Type B pancreatic cell (in vitro differentiated cells): Measurements from ENCODE around the gene SMIM29. TPM values are rescaled to one million over a fixed set of nuclear protein-coding genes. Genes with fewer than 3 reads are reported as not detected.

Experiments
- DNase-seq: peaks from one replicate; pipeline ENCODE4 v3.0.0; 2021; ENCODE audit warnings: mixed read lengths; ENCODE audit not compliant: unreplicated experiment; ENCODE audit errors: extremely low spot score
- H3K27ac Mint-ChIP-seq: 2 replicates; pipeline ENCODE4 v1.8.0; 2021; ENCODE audit warnings: mild to moderate bottlenecking, mixed read lengths
- H3K27me3 Mint-ChIP-seq: 2 replicates; pipeline ENCODE4 v1.8.0; 2021; ENCODE audit warnings: mixed read lengths
- H3K36me3 Mint-ChIP-seq: 2 replicates; pipeline ENCODE4 v1.8.0; 2021; ENCODE audit warnings: mixed read lengths
- H3K4me1 Mint-ChIP-seq: one replicate; pipeline ENCODE4 v1.8.0; 2021; ENCODE audit warnings: mixed read lengths; ENCODE audit not compliant: unreplicated experiment
- H3K4me3 Mint-ChIP-seq: 2 replicates; pipeline ENCODE4 v1.8.0; 2021; ENCODE audit warnings: mild to moderate bottlenecking, mixed read lengths
- H3K9me3 Mint-ChIP-seq: 2 replicates; pipeline ENCODE4 v1.8.0; 2021; ENCODE audit warnings: mixed read lengths
- total RNA-seq: library from RNA; stranded (reverse); gene quantifications from 2 replicates; pipeline ENCODE4 v1.2.1, GENCODE V29; 2021; ENCODE audit warnings: low replicate concordance
- TF ChIP-seq, protein P1 (sequence below): fragments of 200-600 bp; sonication (generic); conservative IDR thresholded peaks from 2 replicates; pipeline ENCODE4 v1.5.0; 2021; ENCODE audit warnings: antibody characterized with exemption, mild to moderate bottlenecking

SMIM29 gene
- total RNA-seq, 1 donor from 2014 or later: 16.0 TPM

- Mint-ChIP-seq H3K4me3 (no peak overlapping the region), H3K36me3 (no peaks in the 10 kb centered on the region), H3K9me3 (no peaks in the 10 kb centered on the region), H3K27me3 (no peaks in the 10 kb centered on the region), H3K4me1 (peaks cover 15% of the 10 kb centered on the region), H3K27ac (no peak overlapping the region)
- TF ChIP-seq, protein P1, sequence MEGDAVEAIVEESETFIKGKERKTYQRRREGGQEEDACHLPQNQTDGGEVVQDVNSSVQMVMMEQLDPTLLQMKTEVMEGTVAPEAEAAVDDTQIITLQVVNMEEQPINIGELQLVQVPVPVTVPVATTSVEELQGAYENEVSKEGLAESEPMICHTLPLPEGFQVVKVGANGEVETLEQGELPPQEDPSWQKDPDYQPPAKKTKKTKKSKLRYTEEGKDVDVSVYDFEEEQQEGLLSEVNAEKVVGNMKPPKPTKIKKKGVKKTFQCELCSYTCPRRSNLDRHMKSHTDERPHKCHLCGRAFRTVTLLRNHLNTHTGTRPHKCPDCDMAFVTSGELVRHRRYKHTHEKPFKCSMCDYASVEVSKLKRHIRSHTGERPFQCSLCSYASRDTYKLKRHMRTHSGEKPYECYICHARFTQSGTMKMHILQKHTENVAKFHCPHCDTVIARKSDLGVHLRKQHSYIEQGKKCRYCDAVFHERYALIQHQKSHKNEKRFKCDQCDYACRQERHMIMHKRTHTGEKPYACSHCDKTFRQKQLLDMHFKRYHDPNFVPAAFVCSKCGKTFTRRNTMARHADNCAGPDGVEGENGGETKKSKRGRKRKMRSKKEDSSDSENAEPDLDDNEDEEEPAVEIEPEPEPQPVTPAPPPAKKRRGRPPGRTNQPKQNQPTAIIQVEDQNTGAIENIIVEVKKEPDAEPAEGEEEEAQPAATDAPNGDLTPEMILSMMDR: no peak
- DNase-seq: no peak
These were observed 17.1 kb downstream of the SMIM29 start for GRCh38 chr6:34231566-34232336.

- no peaks in the 10 kb centered on the region for H3K9me3 Mint-ChIP-seq
- H3K27me3 Mint-ChIP-seq: no peaks in the 10 kb centered on the region
- H3K27ac Mint-ChIP-seq: peak overlapping the region; percentile 9
- H3K4me3 Mint-ChIP-seq: no peak overlapping the region
- TF ChIP-seq, protein P1: no peak
- no peak for DNase-seq
- no peaks in the 10 kb centered on the region for H3K36me3 Mint-ChIP-seq
- peaks cover 15% of the 10 kb centered on the region for H3K4me1 Mint-ChIP-seq
These were observed 18.0 kb downstream of the SMIM29 start for GRCh38 chr6:34230653-34231371.

DNA sequence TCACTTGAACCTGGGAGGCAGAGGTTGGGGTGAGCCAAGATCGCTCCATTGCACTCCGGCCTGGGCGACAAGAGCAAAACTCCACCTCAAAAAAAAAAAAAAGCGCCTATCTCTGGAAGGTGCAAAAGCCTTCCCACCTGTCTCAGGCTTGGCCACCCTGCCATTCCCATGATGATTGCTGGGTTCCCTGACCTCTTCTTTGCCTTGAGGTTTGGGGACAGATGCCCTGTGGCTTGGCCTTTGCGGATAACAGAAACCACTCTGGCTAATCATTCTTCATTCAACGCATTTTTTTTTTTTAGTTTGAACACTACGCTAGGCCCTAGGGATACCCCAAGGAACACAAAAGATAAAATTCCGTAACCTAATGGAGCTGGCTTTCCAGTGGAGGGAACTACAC, 18.9 kb downstream of the SMIM29 start:
- TF ChIP-seq, protein P1: no peak
- no peaks in the 10 kb centered on the region for H3K9me3 Mint-ChIP-seq
- no peak for DNase-seq
- H3K27ac Mint-ChIP-seq: no peak overlapping the region
- H3K27me3 Mint-ChIP-seq: no peaks in the 10 kb centered on the region
- H3K4me1 Mint-ChIP-seq: peaks cover 15% of the 10 kb centered on the region
- no peak overlapping the region for H3K4me3 Mint-ChIP-seq
- no peaks in the 10 kb centered on the region for H3K36me3 Mint-ChIP-seq

DNA sequence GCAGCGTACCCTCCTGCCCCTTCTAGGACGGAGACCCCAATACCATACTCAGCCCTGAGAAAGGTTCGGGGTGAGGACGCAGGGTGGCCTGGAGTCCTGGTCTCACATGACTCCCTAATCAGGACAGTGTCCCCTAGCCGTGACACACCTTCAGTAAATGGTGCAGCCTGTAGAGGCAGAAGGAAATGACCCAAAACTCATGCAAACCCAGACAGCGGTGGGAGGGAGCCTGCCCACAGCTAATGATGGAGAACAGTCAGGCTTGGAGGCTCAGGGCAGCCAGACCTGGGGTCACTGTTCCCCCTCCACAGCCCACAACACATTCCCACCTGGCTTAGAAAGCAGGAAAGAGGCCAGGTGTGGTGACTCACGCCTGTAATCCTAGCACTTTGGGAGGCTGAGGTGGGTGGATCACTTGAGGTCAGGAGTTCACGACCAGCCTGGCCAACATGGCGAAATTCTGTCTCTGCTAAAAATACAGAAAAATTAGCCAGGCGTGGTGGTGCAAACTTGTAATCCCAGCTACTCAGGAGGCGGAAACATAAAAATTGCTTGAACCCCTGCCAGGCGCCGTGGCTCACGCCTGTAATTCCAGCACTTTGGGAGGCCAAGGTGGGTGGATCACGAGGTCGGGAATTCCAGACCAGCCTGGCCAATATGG, 20.9 kb downstream of the SMIM29 start:
- H3K27ac Mint-ChIP-seq: no peak overlapping the region
- TF ChIP-seq, protein P1: no peak
- no peaks in the 10 kb centered on the region for H3K27me3 Mint-ChIP-seq
- DNase-seq: no peak
- H3K4me3 Mint-ChIP-seq: no peak overlapping the region
- no peaks in the 10 kb centered on the region for H3K9me3 Mint-ChIP-seq
- H3K36me3 Mint-ChIP-seq: no peaks in the 10 kb centered on the region
- H3K4me1 Mint-ChIP-seq: peaks cover 16% of the 10 kb centered on the region

GRCh38 chr6:34226731-34227586, 21.8 kb downstream of the SMIM29 start:
- H3K9me3 Mint-ChIP-seq: no peaks in the 10 kb centered on the region
- no peaks in the 10 kb centered on the region for H3K36me3 Mint-ChIP-seq
- no peak for DNase-seq
- H3K27ac Mint-ChIP-seq: peak overlapping the region; percentile 55
- H3K4me1 Mint-ChIP-seq: peaks cover 17% of the 10 kb centered on the region
- H3K27me3 Mint-ChIP-seq: no peaks in the 10 kb centered on the region
- H3K4me3 Mint-ChIP-seq: no peak overlapping the region
- TF ChIP-seq, protein P1: no peak
